GM18951 (cell line): ENCODE results near the gene DSCAM.

Experiments used
- POLR2A ChIP-seq: IDR thresholded peaks from 4 replicates; pipeline ENCODE4 v1.6.1; 2011; ENCODE audit warnings: mild to moderate bottlenecking; ENCODE audit not compliant: insufficient read length, insufficient read depth; ENCODE audit errors: extremely low read depth
- in situ Hi-C: fragments of 300-500 bp; cut with MboI; formaldehyde crosslinking; loops from one replicate; pipeline ENCODE4 v1.12.0; 2022; ENCODE audit warnings: low sequenced_read_pairs, mixed read lengths, inconsistent platforms; ENCODE audit not compliant: unreplicated experiment

Gene DSCAM

GRCh38 chr21:40602080-40602479, 244.9 kb downstream of the DSCAM start:
- no peak for TF ChIP-seq POLR2A
- in situ Hi-C loops: no loop called here

GRCh38 chr21:40595806-40596205, 251.2 kb downstream of the DSCAM start:
- TF ChIP-seq POLR2A: no peak
- in situ Hi-C loops: no loop called here

GRCh38 chr21:40587736-40588346, 259.1 kb downstream of the DSCAM start:
- in situ Hi-C loops: no loop called here
- no peak for TF ChIP-seq POLR2A

DNA sequence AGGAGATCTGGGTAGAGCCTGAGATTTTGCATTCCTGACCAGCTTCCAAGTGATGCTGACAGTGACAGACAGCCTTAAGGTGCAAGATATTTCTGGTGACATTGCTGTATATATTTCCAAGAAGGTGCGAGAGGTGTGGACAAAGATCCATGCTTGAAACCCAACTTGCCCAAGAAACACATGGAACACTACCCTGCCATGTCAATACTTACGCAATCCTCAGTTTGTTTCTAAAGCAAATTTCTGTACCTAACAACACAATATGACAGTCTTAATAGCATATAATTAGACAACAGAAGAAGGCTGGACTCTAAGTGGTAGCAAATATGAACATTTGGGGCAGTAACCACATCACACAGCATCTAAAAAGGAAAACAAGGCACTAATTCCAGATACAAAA, 260.4 kb downstream of the DSCAM start:
- in situ Hi-C loops: no loop called here
- TF ChIP-seq POLR2A: no peak

GRCh38 chr21:40577285-40578043, 269.5 kb downstream of the DSCAM start:
- TF ChIP-seq POLR2A: no peak
- in situ Hi-C loops: no loop called here

GRCh38 chr21:40575976-40576375, 271.0 kb downstream of the DSCAM start:
- in situ Hi-C loops: no loop called here
- no peak for TF ChIP-seq POLR2A

GRCh38 chr21:40569357-40569756, 277.6 kb downstream of the DSCAM start:
- in situ Hi-C loops: no loop called here
- TF ChIP-seq POLR2A: no peak

DNA sequence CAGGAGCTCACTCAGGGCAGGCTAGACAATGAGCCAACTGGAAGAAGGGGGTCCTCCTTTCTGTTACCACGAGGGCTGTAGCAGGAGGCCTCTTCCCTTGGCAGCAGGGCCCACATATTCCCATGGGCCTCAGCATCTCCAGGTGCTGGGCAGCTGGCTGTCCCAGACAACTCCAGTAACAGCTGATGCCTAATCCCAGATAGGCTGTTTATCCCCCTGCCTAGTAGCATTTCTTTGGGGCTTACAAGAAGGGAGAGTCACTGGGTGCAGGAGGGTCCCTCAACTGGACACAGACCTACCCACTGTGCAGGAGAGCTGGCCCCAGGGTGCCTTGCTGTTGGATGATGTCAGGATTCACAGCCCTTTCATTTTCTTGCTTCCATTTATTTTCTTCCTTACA, 278.2 kb downstream of the DSCAM start:
- in situ Hi-C loops: no loop called here
- TF ChIP-seq POLR2A: no peak

DNA sequence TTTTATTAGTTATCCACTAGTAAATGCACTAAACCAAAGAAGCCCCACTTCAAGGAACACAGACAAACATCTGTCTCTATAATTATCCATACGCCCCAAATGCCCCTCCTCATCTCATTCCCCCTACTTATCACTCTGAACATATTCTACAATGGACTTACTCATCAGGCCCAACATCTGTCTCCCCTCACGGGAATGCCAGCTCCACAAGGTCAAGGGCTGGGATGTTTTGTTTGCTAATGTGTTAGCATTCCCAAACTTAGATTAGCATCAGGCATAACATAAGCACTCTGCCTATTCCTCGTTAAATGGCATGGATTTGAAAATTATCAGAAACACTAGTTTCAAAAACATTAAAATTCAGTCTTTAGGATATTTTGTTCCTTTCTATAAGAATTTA, 279.5 kb downstream of the DSCAM start:
- in situ Hi-C loops: no loop called here
- no peak for TF ChIP-seq POLR2A

- TF ChIP-seq POLR2A: no peak
- in situ Hi-C loops: no loop called here
Measured at GRCh38 chr21:40566486-40566885, 280.5 kb downstream of the DSCAM start.

DNA sequence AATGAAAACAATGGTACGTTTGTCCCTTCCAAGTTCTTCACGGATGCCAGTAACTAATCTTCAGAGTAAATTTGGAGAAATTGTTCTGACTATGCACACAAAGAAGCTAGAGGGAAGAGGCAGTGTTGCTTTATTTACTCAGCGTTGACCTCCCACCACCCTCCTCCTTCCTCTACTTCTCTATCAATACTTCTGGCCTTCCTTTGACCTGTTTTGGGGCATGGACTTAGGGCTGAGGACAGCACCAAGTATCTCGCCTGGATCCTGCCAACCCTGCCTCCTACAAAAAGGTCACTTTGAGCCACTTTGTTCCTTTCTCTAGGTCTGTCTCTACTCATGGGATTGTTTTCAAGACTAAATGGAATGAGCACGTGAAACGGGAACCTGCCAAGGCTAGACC, 282.6 kb downstream of the DSCAM start:
- TF ChIP-seq POLR2A: no peak
- in situ Hi-C loops: no loop called here

DNA sequence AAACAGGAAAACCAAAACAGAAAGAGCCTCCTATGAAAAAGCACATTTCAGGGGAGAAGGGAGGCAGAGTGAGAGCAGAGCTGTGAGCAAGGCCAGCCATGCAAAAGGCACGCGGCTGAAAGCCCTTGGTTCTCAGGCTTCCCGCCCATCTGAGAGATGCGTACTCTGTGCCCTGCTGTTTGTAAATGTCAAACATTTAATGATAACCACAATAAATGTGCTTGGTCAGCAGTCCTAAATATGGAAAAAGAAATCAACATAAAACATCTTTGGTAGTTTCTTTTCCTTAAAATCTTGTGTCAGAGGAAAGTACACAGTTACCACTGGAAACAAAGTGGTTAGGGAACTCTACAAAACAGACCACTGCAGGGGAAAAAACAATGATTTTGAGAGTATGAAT, 283.1 kb downstream of the DSCAM start:
- TF ChIP-seq POLR2A: no peak
- in situ Hi-C loops: no loop called here

- in situ Hi-C loops: no loop called here
- no peak for TF ChIP-seq POLR2A
Measured at GRCh38 chr21:40562242-40563002, 284.5 kb downstream of the DSCAM start.
